CD4-positive, alpha-beta memory T cell (primary cell): ENCODE measurements around the gene LDLRAD4. TPM values are rescaled to one million over a fixed set of nuclear protein-coding genes. Genes with fewer than 3 reads are reported as not detected.

Experiments used
- CTCF ChIA-PET: fragments of 350-600 bp; sonication (Branson Sonifier 250); formaldehyde crosslinking; loops from one replicate; lab custom pipeline; 2021; ENCODE audit warnings: inconsistent platforms; ENCODE audit not compliant: partially characterized antibody; lab: Charles Lee
- POLR2A ChIA-PET: fragments of 350-600 bp; sonication (Branson Sonifier 250); formaldehyde crosslinking; loops from one replicate; lab custom pipeline; 2021; ENCODE audit not compliant: partially characterized antibody; lab: Charles Lee
- DNase-seq, 5 donors: peaks; one replicate each; pipeline versions ENCODE4 v3.0.0 to v3.0.0-alpha.2; 2020 to 2022; ENCODE audit warnings: mixed read lengths in 1 of 5
- H3K27ac ChIP-seq: one replicate; pipeline ENCODE4 v1.7.0; 2013; ENCODE audit warnings: low read depth, low read length
- H3K27me3 ChIP-seq: 2 replicates; pipeline ENCODE4 v1.7.0; 2013; ENCODE audit warnings: mild to moderate bottlenecking, low read length, moderate library complexity; ENCODE audit not compliant: insufficient read depth
- H3K36me3 ChIP-seq: 2 replicates; pipeline ENCODE4 v1.7.0; 2013; ENCODE audit warnings: mild to moderate bottlenecking, low read length, moderate library complexity; ENCODE audit not compliant: insufficient read depth
- H3K4me1 ChIP-seq: 2 replicates; pipeline ENCODE4 v1.7.0; 2013; ENCODE audit warnings: mild to moderate bottlenecking, low read length, moderate library complexity; ENCODE audit not compliant: insufficient read depth
- H3K4me3 ChIP-seq, 2 donors: one replicate each; pipeline ENCODE4 v1.7.0; 2013; ENCODE audit warnings: low read length in 2 of 2, mild to moderate bottlenecking in 1 of 2
- H3K9me3 ChIP-seq, 2 donors: one replicate each; pipeline ENCODE4 v1.7.0; 2013; ENCODE audit warnings: low read length in 2 of 2, control low read depth in 1 of 2; ENCODE audit not compliant: control insufficient read depth in 1 of 2
- H3K27ac Mint-ChIP-seq, 7 donors: one replicate each; pipeline ENCODE4 v1.8.0; 2020 to 2021; ENCODE audit warnings: mixed read lengths in 7 of 7, mild to moderate bottlenecking in 6 of 7, inconsistent platforms in 3 of 7, moderate library complexity in 3 of 7
- H3K27me3 Mint-ChIP-seq, 2 donors: one replicate each; pipeline ENCODE4 v1.8.0; 2020 to 2021; ENCODE audit warnings: mixed read lengths in 2 of 2
- H3K36me3 Mint-ChIP-seq, 2 donors: one replicate each; pipeline ENCODE4 v1.8.0; 2020 to 2021; ENCODE audit warnings: mixed read lengths in 2 of 2, inconsistent platforms in 1 of 2, mild to moderate bottlenecking in 1 of 2
- H3K4me1 Mint-ChIP-seq, 4 donors: one replicate each; pipeline ENCODE4 v1.8.0; 2020 to 2021; ENCODE audit warnings: mixed read lengths in 4 of 4, mild to moderate bottlenecking in 1 of 4
- H3K4me3 Mint-ChIP-seq, 8 donors: one replicate each; pipeline ENCODE4 v1.8.0; 2020 to 2021; ENCODE audit warnings: mixed read lengths in 8 of 8, mild to moderate bottlenecking in 7 of 8, moderate library complexity in 6 of 8, inconsistent platforms in 3 of 8
- H3K9me3 Mint-ChIP-seq, 8 donors: one replicate each; pipeline ENCODE4 v1.8.0; 2020 to 2021; ENCODE audit warnings: mixed read lengths in 8 of 8, mild to moderate bottlenecking in 5 of 8, inconsistent platforms in 3 of 8, moderate library complexity in 1 of 8
- intact Hi-C: fragments of 100-400 bp; cut with micrococcal nuclease; formaldehyde crosslinking; loops from one replicate; pipeline ENCODE4 v1.15.1; 2023
- polyA plus RNA-seq, 2 donors: library from polyadenylated mRNA; unstranded; fragments of 300-500 nt; fragmentation: Illumina TruSeq; gene quantifications; one replicate each; pipeline ENCODE4 v1.2.3, GENCODE V29; 2021
- total RNA-seq, 2 experiments: library from RNA; stranded (reverse); gene quantifications; one replicate each; pipeline ENCODE4 v1.2.3, GENCODE V29; 2021

LDLRAD4 gene
- total and polyA plus RNA-seq, 4 experiments from 2014 or later: 17.4 to 63.0 (median 36.6) TPM

DNA sequence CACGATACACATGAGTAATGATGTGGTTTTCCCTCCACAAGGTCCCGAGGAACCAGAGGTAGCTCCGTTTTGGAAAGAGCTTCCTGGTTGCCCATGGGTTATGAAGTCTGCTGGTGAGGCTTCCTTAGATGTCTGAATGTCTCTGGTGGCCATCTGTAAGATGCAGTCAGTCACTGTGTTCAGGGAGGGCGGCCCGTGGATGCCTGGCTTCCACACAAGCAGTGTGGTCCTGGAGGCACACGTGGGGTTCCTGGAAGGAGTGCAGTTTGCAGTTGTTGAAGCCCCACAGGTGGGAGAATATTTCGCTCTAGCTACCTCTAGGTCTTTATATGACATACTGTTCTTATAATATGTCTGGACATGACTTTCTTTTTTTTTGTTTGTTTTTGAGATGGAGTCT is 298.8 kb downstream of the LDLRAD4 start:
- H3K4me1 ChIP-seq: no peaks in the 10 kb centered on the region
- ChIA-PET CTCF (interaction anchor here (3.5 kb wide), 1 partner anchor 302 kb away, joined by 15 read pairs; no protein-coding TSS in a partner anchor), POLR2A (no interaction called here)
- Mint-ChIP-seq H3K9me3 (peaks cover 0 to 4% (median 1%) of the 10 kb centered on the region in 8 donors), H3K27me3 (no peaks in the 10 kb centered on the region), H3K27ac (peak overlapping the region in 1 of 7 donors; percentile 41), H3K36me3 (peaks cover 54 to 57% of the 10 kb centered on the region in 2 donors), H3K4me1 (peaks cover 11 to 21% (median 20%) of the 10 kb centered on the region in 4 donors), H3K4me3 (no peak overlapping the region)
- no peak for DNase-seq
- H3K4me3 ChIP-seq: no peak overlapping the region
- intact Hi-C loops: no loop called here
- H3K36me3 ChIP-seq: no peaks in the 10 kb centered on the region
- H3K9me3 ChIP-seq: no peaks in the 10 kb centered on the region
- no peak overlapping the region for H3K27ac ChIP-seq
- H3K27me3 ChIP-seq: no peaks in the 10 kb centered on the region

DNA sequence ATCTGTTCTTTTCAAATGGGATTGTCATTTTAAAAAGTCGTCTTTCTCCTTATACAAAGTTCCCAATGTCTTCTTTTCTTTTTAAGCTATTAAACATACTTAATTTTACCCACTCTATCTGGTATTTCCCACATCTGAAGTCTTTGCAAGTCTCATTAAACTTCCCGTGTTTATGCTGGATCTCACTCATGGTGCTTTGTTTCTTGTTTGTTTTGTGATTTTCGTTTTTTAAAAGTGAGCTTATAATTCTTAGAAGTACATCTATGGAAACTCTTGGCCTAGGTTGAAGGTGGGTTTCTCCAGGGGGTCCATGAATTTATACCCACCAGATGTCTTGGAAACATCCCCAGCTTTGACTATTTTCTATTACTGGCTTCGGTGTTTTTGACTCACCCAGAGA is 299.8 kb downstream of the LDLRAD4 start:
- peaks cover 7 to 16% (median 15%) of the 10 kb centered on the region in 4 donors for H3K4me1 Mint-ChIP-seq
- Histone ChIP-seq H3K36me3 (no peaks in the 10 kb centered on the region), H3K27me3 (no peaks in the 10 kb centered on the region), H3K4me1 (no peaks in the 10 kb centered on the region), H3K4me3 (no peak overlapping the region), H3K27ac (no peak overlapping the region), H3K9me3 (no peaks in the 10 kb centered on the region)
- no peaks in the 10 kb centered on the region for H3K27me3 Mint-ChIP-seq
- POLR2A ChIA-PET: no interaction called here
- H3K36me3 Mint-ChIP-seq: peaks cover 55 to 60% of the 10 kb centered on the region in 2 donors
- CTCF ChIA-PET: interaction anchor here (1.9 to 3.5 kb wide), 3 partner anchors 10 to 303 kb away, joined by 5 to 15 read pairs (median 6); no protein-coding TSS in a partner anchor
- no peak overlapping the region for H3K27ac Mint-ChIP-seq
- peaks cover 0 to 4% (median 1%) of the 10 kb centered on the region in 8 donors for H3K9me3 Mint-ChIP-seq
- intact Hi-C loops: no loop called here
- no peak overlapping the region for H3K4me3 Mint-ChIP-seq
- no peak for DNase-seq

DNA sequence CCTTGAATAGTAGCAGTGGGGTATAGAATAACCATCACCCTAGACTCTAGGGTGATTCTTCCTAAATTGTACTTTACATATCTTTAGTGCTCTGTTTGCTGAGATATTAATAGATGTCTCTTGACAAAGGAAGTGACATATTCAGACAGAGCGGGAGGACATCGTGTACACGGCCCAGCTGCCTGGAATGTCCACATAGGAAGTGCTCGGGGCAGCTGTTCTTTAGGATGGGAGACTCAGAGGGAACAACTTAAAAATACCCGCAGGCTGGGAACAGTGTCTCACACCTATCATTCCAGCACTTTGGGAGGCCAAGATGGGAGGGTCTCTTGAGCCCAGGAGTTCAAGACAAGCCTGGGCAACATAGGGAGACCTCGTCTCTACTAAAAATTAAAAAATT is 301.7 kb downstream of the LDLRAD4 start:
- H3K4me1 ChIP-seq: no peaks in the 10 kb centered on the region
- Mint-ChIP-seq H3K27me3 (no peaks in the 10 kb centered on the region), H3K36me3 (peaks cover 42 to 61% of the 10 kb centered on the region in 2 donors), H3K4me3 (no peak overlapping the region), H3K9me3 (peaks cover 0 to 4% (median 1%) of the 10 kb centered on the region in 8 donors), H3K27ac (peak overlapping the region in 2 of 7 donors; percentile 32 to 46), H3K4me1 (peaks cover 7 to 15% (median 13%) of the 10 kb centered on the region in 4 donors)
- no peak for DNase-seq
- ChIA-PET POLR2A (no interaction called here), CTCF (interaction anchor here (3.5 kb wide), 1 partner anchor 304 kb away, joined by 15 read pairs; no protein-coding TSS in a partner anchor)
- no peak overlapping the region for H3K27ac ChIP-seq
- no peak overlapping the region for H3K4me3 ChIP-seq
- H3K36me3 ChIP-seq: no peaks in the 10 kb centered on the region
- intact Hi-C loops: no loop called here
- no peaks in the 10 kb centered on the region for H3K9me3 ChIP-seq
- no peaks in the 10 kb centered on the region for H3K27me3 ChIP-seq

DNA sequence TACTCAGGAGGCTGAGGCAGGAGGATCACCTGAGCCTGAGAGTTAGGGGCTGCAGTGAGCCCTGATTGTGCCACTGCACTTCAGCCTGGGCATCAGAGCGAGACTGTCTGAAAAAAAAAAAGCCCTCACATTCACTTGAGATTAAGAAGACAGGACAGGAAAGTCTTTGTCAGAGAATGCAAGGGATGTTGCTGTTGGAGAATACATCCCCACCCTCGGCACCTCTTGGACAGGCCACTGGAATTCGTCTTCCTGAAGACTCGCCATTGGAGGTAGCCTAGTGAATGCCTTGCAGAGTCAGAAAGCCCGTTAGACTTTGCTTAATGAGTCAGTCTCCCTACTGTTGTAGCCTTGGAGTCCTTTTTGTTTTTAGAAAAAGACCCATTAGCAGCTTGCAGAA is 302.2 kb downstream of the LDLRAD4 start:
- no peaks in the 10 kb centered on the region for H3K4me1 ChIP-seq
- H3K4me3 Mint-ChIP-seq: no peak overlapping the region
- ChIA-PET POLR2A (no interaction called here), CTCF (no interaction called here)
- no peak overlapping the region for H3K4me3 ChIP-seq
- H3K27me3 ChIP-seq: no peaks in the 10 kb centered on the region
- no peak for DNase-seq
- no peak overlapping the region for H3K27ac ChIP-seq
- intact Hi-C loops: no loop called here
- no peak overlapping the region for H3K27ac Mint-ChIP-seq
- H3K36me3 Mint-ChIP-seq: peaks cover 38 to 57% of the 10 kb centered on the region in 2 donors
- H3K9me3 ChIP-seq: no peaks in the 10 kb centered on the region
- H3K27me3 Mint-ChIP-seq: no peaks in the 10 kb centered on the region
- H3K36me3 ChIP-seq: no peaks in the 10 kb centered on the region
- peaks cover 7 to 15% (median 12%) of the 10 kb centered on the region in 4 donors for H3K4me1 Mint-ChIP-seq
- H3K9me3 Mint-ChIP-seq: peaks cover 0 to 4% (median 1%) of the 10 kb centered on the region in 8 donors

DNA sequence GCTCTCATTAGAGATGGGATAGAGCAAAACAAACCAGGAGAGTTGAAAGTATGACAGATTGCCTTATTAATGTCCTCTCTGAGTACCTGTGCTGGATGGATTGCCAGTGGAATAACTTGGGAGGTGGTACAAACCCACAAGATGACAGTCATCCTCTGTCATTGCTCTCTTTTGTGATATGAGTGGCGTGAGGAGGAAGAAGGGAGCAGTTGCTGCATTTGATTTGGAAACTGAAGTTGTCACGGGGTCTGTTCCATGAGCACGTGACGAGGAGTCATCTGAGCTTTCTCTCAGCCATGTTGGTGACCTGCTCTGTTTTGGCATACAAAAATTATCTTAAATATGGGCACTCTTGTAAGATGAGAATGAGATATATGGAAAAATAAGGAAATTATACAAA is 302.9 kb downstream of the LDLRAD4 start:
- peaks cover 0 to 4% (median 1%) of the 10 kb centered on the region in 8 donors for H3K9me3 Mint-ChIP-seq
- no peaks in the 10 kb centered on the region for H3K27me3 Mint-ChIP-seq
- Histone ChIP-seq H3K27ac (no peak overlapping the region), H3K9me3 (no peaks in the 10 kb centered on the region), H3K36me3 (no peaks in the 10 kb centered on the region), H3K27me3 (no peaks in the 10 kb centered on the region), H3K4me1 (no peaks in the 10 kb centered on the region), H3K4me3 (no peak overlapping the region)
- POLR2A ChIA-PET: interaction anchor here (1.2 kb wide), 1 partner anchor 13 kb away, joined by 4 read pairs; no protein-coding TSS in a partner anchor
- H3K27ac Mint-ChIP-seq: peak overlapping the region in 2 of 7 donors; percentile 1 to 3
- CTCF ChIA-PET: interaction anchor here (1.9 kb wide), 1 partner anchor 305 kb away, joined by 6 read pairs; no protein-coding TSS in a partner anchor
- intact Hi-C loops: no loop called here
- DNase-seq: no peak
- H3K36me3 Mint-ChIP-seq: peaks cover 32 to 52% of the 10 kb centered on the region in 2 donors
- H3K4me3 Mint-ChIP-seq: no peak overlapping the region
- H3K4me1 Mint-ChIP-seq: peaks cover 7 to 20% (median 12%) of the 10 kb centered on the region in 4 donors

DNA sequence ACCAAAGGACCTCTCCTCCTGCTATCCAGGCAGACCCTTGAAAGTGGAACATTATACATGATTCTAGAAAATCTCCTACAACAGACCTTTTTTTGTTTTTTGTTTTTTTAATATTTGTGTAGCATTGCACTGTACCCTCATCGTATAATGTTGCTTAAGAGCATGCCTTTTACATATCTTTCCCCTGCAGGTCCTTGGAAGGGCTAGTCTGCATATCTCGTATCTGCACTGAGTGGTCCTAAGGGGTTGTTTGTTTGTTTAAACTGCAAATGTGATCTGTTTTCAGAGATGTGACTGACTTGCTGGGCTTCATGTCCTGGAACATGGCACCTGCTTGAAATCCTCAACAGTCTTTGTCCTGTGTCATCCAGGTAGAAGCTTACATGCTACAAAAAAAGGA is 303.7 kb downstream of the LDLRAD4 start:
- Mint-ChIP-seq H3K4me3 (no peak overlapping the region), H3K27ac (peak overlapping the region in 2 of 7 donors; percentile 32 to 62), H3K36me3 (peaks cover 29 to 47% of the 10 kb centered on the region in 2 donors), H3K4me1 (peaks cover 7 to 20% (median 12%) of the 10 kb centered on the region in 4 donors), H3K27me3 (no peaks in the 10 kb centered on the region), H3K9me3 (peaks cover 0 to 4% (median 1%) of the 10 kb centered on the region in 8 donors)
- ChIA-PET CTCF (interaction anchor here (0.9 to 1.9 kb wide), 3 partner anchors 35 to 306 kb away, joined by 3 to 6 read pairs (median 3); no protein-coding TSS in a partner anchor), POLR2A (interaction anchor here (1.2 kb wide), 1 partner anchor 14 kb away, joined by 4 read pairs; no protein-coding TSS in a partner anchor)
- Histone ChIP-seq H3K36me3 (no peaks in the 10 kb centered on the region), H3K27me3 (no peaks in the 10 kb centered on the region), H3K27ac (no peak overlapping the region), H3K4me1 (no peaks in the 10 kb centered on the region), H3K9me3 (no peaks in the 10 kb centered on the region), H3K4me3 (no peak overlapping the region)
- intact Hi-C loops: loop anchor here (2.0 kb wide), 1 partner anchor 305 kb away; no protein-coding TSS in a partner anchor
- DNase-seq: no peak

DNA sequence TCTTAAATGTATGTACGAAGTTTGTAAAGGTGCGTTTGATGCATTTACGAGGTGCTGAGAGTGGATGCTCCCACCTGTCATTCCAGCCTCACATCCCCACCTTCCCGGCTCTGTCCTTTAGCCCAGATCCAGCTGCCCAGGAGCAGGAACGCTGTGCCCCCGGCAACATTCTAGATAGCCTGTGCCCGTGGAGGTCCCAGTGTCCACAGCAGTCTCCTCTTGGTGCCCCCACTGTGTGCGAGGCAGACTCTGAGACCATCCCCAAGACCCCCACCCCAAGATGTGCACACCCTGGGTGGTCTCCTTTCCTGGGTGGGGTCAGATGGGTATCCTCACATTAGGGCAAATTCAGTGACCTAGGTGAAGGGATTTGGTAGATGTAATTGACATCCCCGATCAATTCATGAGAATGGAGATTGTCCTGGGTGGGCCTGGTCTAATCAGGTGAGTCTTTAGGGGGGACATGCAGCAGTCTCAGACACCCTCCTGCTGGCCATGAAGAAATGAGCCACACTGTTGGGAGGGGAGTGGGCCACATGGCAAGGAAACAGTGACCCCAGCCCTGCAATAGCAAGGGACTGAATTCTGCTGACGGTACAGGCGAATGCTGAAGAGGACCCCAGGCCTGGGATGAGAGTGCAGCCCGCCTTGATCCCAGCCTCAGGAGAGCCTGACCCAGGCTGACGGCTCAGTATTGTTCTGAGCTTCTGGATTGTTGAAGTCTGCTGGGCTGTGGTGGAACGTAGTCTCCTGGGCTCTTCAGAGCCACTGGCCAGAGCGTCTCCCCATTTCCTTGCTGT is 304.5 kb downstream of the LDLRAD4 start:
- CTCF ChIA-PET: interaction anchor here (1.1 to 3.4 kb wide), 3 partner anchors 290 to 307 kb away, joined by 3 to 10 read pairs (median 6); no protein-coding TSS in a partner anchor
- no peak overlapping the region for H3K4me3 ChIP-seq
- no peaks in the 10 kb centered on the region for H3K36me3 ChIP-seq
- Mint-ChIP-seq H3K36me3 (peaks cover 29 to 40% of the 10 kb centered on the region in 2 donors), H3K27ac (no peak overlapping the region), H3K4me1 (peaks cover 5 to 18% (median 12%) of the 10 kb centered on the region in 4 donors), H3K4me3 (no peak overlapping the region), H3K9me3 (peaks cover 0 to 2% (median under 1%) of the 10 kb centered on the region in 8 donors), H3K27me3 (no peaks in the 10 kb centered on the region)
- POLR2A ChIA-PET: no interaction called here
- no peak overlapping the region for H3K27ac ChIP-seq
- H3K4me1 ChIP-seq: no peaks in the 10 kb centered on the region
- intact Hi-C loops: loop anchor here (2.0 kb wide), 1 partner anchor 306 kb away; no protein-coding TSS in a partner anchor
- no peak for DNase-seq
- H3K9me3 ChIP-seq: no peaks in the 10 kb centered on the region
- no peaks in the 10 kb centered on the region for H3K27me3 ChIP-seq
